Astrocyte of the spinal cord (primary cell): ENCODE data around the gene ARHGEF33.

Experiments
- DNase-seq: peaks from one replicate; pipeline ENCODE4 v3.0.0; 2011; ENCODE audit warnings: low read depth, low spot score
- H3K4me3 ChIP-seq: 2 replicates; pipeline ENCODE4 v1.5.1; 2011; ENCODE audit warnings: low read depth, mild to moderate bottlenecking, low read length, moderate library complexity
- in situ Hi-C: cut with HindIII; loops from 2 replicates; pipeline ENCODE4 v1.10.0; 2017; ENCODE audit warnings: low sequenced_read_pairs
- TF ChIP-seq, protein P1 (sequence below): IDR thresholded peaks from 2 replicates; pipeline ENCODE4 v1.5.1; 2012; ENCODE audit warnings: low read depth, mild to moderate bottlenecking, low read length, inconsistent platforms

Gene ARHGEF33

DNA sequence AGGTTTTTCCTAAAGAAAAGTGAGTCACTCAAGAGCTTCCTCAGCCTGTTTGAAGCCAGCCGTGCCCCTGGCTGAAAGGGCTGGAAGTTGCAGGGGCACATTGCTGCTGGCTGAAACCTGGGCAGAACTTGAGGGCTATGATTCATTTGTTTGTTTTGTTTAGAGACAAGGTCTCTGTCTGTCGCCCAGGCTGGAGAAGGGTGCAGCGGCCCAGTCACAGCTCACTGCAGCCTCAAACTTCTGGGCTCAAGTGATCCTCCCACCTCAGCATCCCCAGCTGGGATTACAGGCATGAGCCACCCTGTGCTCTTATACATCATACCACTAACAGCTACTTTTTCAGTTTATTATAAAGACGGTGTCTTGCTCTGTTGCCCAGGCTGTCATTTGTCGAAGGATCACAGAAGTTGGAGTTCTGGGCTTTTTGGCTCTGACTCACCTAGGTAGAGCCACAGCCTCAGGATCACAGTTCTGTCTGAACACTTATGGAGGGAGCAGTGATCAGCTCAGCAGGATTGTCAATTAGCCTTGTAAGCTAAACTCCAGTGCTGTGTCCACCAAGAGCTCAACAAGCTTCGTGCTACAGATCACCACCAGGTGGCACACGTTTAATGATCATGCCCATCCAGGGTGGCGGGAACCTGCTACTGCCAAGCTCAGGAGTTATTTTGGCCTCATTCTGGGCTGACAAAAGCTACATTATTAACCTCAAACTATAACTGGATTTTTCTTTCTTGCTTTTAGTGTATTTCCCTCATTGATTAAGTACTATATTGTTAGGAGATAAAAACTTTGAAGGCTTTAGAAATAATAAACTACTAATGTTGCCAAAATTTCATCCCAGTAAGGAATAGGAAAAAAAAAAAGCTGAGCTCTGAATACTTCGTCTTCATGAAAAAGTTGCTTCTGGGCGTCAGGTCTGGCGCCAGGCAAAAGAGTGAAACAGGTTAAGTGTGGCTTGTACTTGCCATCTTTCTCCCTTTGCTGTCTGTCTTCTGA lies 57.9 kb downstream of the ARHGEF33 start:
- TF ChIP-seq, protein P1, sequence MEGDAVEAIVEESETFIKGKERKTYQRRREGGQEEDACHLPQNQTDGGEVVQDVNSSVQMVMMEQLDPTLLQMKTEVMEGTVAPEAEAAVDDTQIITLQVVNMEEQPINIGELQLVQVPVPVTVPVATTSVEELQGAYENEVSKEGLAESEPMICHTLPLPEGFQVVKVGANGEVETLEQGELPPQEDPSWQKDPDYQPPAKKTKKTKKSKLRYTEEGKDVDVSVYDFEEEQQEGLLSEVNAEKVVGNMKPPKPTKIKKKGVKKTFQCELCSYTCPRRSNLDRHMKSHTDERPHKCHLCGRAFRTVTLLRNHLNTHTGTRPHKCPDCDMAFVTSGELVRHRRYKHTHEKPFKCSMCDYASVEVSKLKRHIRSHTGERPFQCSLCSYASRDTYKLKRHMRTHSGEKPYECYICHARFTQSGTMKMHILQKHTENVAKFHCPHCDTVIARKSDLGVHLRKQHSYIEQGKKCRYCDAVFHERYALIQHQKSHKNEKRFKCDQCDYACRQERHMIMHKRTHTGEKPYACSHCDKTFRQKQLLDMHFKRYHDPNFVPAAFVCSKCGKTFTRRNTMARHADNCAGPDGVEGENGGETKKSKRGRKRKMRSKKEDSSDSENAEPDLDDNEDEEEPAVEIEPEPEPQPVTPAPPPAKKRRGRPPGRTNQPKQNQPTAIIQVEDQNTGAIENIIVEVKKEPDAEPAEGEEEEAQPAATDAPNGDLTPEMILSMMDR, result peak; percentile 76
- in situ Hi-C loops, result no loop called here
- no peak overlapping the region for H3K4me3 ChIP-seq
- peak; percentile 70 for DNase-seq

DNA sequence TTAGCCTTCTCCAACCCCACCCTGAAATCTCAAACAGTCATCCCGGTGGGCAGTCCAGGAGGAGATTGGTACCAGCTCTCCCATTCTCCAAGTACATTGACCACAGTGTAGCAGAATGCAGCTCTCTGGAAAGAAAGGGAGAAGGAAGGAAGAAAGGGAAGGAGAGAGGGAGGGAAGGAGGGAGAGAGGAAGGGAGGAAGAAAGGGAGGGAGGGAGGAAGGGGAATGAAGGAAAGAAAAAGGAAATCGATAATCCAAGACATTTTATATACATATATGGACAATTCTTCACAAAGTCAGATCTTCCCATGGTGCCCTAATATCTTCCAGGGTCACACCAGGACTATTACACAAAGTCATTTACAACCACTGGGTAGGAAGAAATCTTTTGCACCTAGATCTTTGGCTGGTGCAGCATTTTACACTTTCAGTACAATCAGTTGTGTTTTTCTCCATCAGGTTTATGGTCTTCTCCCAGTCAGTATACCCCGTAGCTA lies 58.8 kb downstream of the ARHGEF33 start:
- H3K4me3 ChIP-seq, result no peak overlapping the region
- no peak for DNase-seq
- in situ Hi-C loops, result no loop called here
- TF ChIP-seq, protein P1, result no peak

DNA sequence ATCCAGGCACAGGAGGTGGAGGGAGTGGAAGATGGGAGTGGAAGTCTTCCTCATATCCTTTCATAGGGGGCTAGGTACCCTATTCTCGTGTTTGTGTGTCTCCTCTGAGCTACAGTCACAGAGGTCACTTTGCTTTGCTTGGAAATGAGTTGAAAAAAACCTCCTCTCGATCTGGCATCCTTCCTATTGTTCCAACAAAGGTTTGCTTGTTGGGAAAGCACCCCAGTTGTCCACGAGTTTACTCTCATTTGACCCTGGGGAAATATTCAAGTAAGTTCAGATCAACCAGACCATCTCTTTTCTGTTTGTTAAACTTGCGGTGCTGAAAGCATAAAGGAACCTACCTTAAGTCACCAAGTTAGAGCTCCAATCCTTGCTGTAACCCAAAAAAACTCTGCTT lies 59.3 kb downstream of the ARHGEF33 start:
- TF ChIP-seq, protein P1, result no peak
- DNase-seq, result no peak
- in situ Hi-C loops, result no loop called here
- H3K4me3 ChIP-seq, result no peak overlapping the region

DNA sequence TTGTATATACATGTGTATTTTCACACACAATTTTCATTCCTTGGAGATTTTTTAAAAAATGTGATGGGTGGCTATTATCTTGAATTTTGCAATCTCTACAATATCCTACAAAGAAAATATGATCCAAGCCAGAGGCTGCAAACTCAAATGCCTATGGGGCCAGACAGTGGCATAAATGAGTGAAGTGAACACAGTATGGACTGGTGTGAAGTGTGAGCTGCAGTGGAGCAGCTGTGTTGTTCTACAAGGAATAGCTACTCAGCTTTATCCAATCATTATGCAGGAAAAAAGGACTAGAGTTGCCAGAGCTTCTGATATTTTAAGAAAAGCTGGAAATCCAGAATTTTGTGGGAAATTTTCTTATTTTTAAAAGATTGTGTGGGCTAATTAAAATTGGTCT lies 62.1 kb downstream of the ARHGEF33 start:
- TF ChIP-seq, protein P1, result no peak
- H3K4me3 ChIP-seq, result no peak overlapping the region
- DNase-seq, result no peak
- in situ Hi-C loops, result no loop called here

DNA sequence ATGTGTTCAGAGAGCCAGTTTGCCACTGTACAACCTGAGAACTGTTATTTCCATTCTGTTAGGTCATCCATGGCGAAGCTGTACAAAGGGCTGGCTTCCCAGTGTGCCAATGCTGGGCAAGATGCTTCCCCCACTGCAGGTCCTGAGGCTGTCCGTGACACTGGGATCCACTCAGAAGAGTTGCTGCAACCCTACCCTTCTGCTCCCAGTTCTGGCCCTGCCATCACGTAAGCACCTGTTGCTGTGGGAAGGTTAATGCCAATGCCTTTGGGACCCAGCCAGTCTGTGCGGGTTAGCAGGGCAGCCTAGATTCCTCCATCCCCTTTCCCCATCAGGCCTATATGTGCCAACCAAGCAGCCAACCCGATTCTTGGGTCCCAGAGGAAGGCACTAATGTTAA lies 68.3 kb downstream of the ARHGEF33 start:
- H3K4me3 ChIP-seq, result no peak overlapping the region
- TF ChIP-seq, protein P1, result no peak
- no peak for DNase-seq
- in situ Hi-C loops, result no loop called here

DNA sequence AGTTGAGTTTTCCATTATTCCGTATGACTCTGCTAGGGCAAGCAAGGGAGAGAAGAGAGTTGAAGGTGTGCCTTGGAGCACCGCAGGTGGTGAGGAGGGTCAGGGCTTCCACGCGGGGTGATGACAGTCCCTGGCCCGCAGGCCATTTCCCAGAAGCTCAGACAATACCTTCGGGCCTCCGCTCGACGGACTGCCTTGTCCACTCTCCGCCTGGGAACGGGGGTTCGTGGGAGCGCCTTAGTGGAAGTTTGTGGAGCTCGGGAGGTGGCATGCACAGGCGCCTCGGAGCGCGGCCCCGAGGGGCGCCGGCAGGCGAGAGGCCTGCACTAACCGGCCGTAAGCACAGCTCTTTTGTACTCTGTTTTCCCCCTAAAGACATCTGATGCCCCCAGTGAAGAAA lies 69.8 kb downstream of the ARHGEF33 start:
- no peak for DNase-seq
- no peak overlapping the region for H3K4me3 ChIP-seq
- TF ChIP-seq, protein P1, result no peak
- in situ Hi-C loops, result no loop called here
